ENCODE results near the gene TLR10.

DNA sequence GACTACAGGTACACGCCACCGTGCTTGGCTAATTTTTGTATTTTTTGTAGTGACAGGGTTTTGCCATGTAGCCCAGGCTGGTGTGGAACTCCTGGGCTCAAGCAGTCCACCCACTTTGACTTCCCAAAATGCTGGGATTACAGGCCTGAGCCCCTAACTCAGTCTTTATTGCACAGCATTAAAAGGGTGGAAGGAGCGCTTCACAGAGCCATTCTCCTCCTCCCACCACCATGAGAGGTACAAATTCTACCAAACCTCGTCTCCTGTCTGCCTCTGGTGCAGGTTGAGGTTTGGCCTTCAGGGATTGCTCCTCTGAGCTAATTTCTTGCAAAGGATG lies 52.3 kb downstream of the TLR10 start:
- TF ChIP-seq, protein P1, sequence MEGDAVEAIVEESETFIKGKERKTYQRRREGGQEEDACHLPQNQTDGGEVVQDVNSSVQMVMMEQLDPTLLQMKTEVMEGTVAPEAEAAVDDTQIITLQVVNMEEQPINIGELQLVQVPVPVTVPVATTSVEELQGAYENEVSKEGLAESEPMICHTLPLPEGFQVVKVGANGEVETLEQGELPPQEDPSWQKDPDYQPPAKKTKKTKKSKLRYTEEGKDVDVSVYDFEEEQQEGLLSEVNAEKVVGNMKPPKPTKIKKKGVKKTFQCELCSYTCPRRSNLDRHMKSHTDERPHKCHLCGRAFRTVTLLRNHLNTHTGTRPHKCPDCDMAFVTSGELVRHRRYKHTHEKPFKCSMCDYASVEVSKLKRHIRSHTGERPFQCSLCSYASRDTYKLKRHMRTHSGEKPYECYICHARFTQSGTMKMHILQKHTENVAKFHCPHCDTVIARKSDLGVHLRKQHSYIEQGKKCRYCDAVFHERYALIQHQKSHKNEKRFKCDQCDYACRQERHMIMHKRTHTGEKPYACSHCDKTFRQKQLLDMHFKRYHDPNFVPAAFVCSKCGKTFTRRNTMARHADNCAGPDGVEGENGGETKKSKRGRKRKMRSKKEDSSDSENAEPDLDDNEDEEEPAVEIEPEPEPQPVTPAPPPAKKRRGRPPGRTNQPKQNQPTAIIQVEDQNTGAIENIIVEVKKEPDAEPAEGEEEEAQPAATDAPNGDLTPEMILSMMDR (conservative IDR thresholded peaks at IDR 0.05; ENCODE audit: low read depth in 2 of 2): no peak
- TF ChIP-seq EZH2phosphoT487 (IDR thresholded peaks at IDR 0.05; ENCODE audit: unreplicated experiment): no peak
- TF ChIP-seq EZH2 (IDR thresholded peaks at IDR 0.05; ENCODE audit: low read depth, unreplicated experiment): no peak
- no peak for TF ChIP-seq POLR2AphosphoS5 (IDR thresholded peaks at IDR 0.05; ENCODE audit: low read depth)
- TF ChIP-seq JUNB (IDR thresholded peaks at IDR 0.05; ENCODE audit: unreplicated experiment): no peak
- no peak for TF ChIP-seq CREB1 (CRISPR knock-in tag; IDR thresholded peaks at IDR 0.05; ENCODE audit: low read depth)
- TF ChIP-seq, protein P2, sequence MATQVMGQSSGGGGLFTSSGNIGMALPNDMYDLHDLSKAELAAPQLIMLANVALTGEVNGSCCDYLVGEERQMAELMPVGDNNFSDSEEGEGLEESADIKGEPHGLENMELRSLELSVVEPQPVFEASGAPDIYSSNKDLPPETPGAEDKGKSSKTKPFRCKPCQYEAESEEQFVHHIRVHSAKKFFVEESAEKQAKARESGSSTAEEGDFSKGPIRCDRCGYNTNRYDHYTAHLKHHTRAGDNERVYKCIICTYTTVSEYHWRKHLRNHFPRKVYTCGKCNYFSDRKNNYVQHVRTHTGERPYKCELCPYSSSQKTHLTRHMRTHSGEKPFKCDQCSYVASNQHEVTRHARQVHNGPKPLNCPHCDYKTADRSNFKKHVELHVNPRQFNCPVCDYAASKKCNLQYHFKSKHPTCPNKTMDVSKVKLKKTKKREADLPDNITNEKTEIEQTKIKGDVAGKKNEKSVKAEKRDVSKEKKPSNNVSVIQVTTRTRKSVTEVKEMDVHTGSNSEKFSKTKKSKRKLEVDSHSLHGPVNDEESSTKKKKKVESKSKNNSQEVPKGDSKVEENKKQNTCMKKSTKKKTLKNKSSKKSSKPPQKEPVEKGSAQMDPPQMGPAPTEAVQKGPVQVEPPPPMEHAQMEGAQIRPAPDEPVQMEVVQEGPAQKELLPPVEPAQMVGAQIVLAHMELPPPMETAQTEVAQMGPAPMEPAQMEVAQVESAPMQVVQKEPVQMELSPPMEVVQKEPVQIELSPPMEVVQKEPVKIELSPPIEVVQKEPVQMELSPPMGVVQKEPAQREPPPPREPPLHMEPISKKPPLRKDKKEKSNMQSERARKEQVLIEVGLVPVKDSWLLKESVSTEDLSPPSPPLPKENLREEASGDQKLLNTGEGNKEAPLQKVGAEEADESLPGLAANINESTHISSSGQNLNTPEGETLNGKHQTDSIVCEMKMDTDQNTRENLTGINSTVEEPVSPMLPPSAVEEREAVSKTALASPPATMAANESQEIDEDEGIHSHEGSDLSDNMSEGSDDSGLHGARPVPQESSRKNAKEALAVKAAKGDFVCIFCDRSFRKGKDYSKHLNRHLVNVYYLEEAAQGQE (IDR thresholded peaks at IDR 0.05; ENCODE audit: unreplicated experiment): no peak
- TF ChIP-seq, protein P3, sequence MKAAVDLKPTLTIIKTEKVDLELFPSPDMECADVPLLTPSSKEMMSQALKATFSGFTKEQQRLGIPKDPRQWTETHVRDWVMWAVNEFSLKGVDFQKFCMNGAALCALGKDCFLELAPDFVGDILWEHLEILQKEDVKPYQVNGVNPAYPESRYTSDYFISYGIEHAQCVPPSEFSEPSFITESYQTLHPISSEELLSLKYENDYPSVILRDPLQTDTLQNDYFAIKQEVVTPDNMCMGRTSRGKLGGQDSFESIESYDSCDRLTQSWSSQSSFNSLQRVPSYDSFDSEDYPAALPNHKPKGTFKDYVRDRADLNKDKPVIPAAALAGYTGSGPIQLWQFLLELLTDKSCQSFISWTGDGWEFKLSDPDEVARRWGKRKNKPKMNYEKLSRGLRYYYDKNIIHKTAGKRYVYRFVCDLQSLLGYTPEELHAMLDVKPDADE (IDR thresholded peaks at IDR 0.05): no peak
- TF ChIP-seq NANOG (IDR thresholded peaks at IDR 0.05; ENCODE audit: borderline replicate concordance): no peak
- no peak for TF ChIP-seq ZNF331 (CRISPR knock-in tag; IDR thresholded peaks at IDR 0.05; ENCODE audit: low read depth)
- no peak for TF ChIP-seq ZNF114 (CRISPR knock-in tag; IDR thresholded peaks at IDR 0.05)
- TF ChIP-seq, protein P4, sequence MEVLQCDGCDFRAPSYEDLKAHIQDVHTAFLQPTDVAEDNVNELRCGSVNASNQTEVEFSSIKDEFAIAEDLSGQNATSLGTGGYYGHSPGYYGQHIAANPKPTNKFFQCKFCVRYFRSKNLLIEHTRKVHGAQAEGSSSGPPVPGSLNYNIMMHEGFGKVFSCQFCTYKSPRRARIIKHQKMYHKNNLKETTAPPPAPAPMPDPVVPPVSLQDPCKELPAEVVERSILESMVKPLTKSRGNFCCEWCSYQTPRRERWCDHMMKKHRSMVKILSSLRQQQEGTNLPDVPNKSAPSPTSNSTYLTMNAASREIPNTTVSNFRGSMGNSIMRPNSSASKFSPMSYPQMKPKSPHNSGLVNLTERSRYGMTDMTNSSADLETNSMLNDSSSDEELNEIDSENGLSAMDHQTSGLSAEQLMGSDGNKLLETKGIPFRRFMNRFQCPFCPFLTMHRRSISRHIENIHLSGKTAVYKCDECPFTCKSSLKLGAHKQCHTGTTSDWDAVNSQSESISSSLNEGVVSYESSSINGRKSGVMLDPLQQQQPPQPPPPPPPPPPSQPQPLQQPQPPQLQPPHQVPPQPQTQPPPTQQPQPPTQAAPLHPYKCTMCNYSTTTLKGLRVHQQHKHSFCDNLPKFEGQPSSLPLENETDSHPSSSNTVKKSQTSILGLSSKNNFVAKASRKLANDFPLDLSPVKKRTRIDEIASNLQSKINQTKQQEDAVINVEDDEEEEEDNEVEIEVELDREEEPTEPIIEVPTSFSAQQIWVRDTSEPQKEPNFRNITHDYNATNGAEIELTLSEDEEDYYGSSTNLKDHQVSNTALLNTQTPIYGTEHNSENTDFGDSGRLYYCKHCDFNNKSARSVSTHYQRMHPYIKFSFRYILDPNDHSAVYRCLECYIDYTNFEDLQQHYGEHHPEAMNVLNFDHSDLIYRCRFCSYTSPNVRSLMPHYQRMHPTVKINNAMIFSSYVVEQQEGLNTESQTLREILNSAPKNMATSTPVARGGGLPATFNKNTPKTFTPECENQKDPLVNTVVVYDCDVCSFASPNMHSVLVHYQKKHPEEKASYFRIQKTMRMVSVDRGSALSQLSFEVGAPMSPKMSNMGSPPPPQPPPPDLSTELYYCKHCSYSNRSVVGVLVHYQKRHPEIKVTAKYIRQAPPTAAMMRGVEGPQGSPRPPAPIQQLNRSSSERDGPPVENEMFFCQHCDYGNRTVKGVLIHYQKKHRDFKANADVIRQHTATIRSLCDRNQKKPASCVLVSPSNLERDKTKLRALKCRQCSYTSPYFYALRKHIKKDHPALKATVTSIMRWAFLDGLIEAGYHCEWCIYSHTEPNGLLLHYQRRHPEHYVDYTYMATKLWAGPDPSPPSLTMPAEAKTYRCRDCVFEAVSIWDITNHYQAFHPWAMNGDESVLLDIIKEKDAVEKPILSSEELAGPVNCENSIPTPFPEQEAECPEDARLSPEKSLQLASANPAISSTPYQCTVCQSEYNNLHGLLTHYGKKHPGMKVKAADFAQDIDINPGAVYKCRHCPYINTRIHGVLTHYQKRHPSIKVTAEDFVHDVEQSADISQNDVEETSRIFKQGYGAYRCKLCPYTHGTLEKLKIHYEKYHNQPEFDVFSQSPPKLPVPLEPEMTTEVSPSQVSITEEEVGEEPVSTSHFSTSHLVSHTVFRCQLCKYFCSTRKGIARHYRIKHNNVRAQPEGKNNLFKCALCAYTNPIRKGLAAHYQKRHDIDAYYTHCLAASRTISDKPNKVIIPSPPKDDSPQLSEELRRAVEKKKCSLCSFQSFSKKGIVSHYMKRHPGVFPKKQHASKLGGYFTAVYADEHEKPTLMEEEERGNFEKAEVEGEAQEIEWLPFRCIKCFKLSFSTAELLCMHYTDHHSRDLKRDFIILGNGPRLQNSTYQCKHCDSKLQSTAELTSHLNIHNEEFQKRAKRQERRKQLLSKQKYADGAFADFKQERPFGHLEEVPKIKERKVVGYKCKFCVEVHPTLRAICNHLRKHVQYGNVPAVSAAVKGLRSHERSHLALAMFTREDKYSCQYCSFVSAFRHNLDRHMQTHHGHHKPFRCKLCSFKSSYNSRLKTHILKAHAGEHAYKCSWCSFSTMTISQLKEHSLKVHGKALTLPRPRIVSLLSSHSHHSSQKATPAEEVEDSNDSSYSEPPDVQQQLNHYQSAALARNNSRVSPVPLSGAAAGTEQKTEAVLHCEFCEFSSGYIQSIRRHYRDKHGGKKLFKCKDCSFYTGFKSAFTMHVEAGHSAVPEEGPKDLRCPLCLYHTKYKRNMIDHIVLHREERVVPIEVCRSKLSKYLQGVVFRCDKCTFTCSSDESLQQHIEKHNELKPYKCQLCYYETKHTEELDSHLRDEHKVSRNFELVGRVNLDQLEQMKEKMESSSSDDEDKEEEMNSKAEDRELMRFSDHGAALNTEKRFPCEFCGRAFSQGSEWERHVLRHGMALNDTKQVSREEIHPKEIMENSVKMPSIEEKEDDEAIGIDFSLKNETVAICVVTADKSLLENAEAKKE (CRISPR knock-in tag; IDR thresholded peaks at IDR 0.05): no peak
